SK-MEL-5 (cell line): ENCODE measurements around the gene PDE8A. TPM values are rescaled to one million over a fixed set of nuclear protein-coding genes. Genes with fewer than 3 reads are reported as not detected.

Experiments used
- DNase-seq: peaks from one replicate; pipeline ENCODE4 v3.0.0-alpha.2; 2016; ENCODE audit warnings: low read depth, low spot score
- in situ Hi-C: cut with HindIII; loops from 2 replicates; pipeline ENCODE4 v1.10.0; 2016; ENCODE audit warnings: low sequenced_read_pairs, high pct_unique_total_duplicates, low pct_unique_long_range_greater_than_20kb
- total RNA-seq: library from RNA; depleted of rRNA; stranded (reverse); fragments of >200 nt; shearing (Covaris generic); gene quantifications from 2 replicates; pipeline ENCODE4 v1.2.3, GENCODE V29; 2014

Gene PDE8A
- total RNA-seq, 1 experiment from 2014 or later, result 24.0 TPM

DNA sequence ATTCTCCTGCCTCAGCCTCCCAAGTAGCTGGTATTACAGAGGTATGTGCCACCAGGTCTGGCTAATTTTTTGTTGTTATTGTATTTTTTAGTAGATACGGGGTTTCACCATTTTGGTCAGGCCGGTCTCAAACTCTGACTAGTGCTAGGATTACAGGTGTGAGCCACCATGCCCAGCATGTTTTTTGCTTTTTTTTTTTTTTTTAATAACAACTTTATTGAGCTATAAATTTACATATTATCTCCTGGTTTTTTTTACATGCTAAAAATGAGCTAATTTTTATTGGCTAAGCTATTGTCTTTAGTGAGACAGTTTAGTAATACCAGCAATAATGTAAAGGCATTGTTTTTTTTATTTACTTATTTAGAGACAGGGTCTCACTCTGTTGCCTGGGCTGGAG is 105.2 kb downstream of the PDE8A start:
- no peak for DNase-seq
- in situ Hi-C loops, result no loop called here

DNA sequence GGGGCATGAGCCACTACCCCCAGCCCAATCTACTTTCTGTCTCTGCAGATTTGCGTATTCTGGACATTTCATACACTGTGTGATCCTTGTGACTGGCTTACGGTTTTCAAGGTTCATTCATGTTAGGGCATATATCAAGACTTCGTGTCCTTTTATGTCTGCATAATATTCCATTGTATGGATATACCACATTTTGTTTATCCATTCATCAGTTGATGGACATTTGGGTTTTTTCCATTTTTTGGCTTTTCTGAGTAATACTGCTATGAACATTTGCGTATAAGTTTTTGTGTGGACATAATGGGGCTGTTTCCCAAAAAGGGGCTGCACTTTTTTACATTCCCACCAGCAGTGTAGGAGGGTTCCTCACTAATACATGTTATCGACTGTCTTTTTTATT is 106.6 kb downstream of the PDE8A start:
- in situ Hi-C loops, result no loop called here
- DNase-seq, result no peak

DNA sequence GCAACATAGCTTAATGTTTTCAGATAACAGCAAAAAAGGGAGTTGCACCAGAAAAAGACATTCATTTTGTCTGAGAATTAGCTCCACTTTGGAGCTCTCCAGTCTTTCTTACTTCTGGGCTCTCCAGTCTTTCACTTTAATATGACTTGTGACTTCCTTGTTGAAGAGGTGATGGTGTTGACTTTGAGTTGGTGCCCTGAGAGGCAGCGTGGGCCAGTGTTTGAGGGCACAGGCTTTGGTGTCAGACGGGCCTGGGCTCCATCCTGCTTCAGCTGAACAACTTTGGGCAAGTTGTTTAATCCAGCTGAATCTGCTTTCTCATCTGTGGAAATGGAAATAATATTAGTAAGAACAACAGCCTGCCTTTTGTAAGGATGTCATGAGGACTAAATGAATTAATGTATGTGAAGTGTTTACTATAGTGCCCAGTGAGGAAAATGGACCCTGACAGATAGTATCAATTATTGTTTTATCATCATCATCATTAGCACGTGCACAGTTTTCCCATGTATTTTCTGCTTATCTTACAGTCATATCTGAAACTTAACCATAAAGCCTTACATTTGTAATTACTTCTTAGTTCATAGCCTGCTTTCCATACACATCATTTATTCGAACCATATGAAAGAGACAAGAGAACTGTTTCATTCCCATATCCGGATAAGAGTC is 108.4 kb downstream of the PDE8A start:
- in situ Hi-C loops, result no loop called here
- DNase-seq, result no peak

GRCh38 chr15:85091990-85092389 is 110.3 kb downstream of the PDE8A start:
- in situ Hi-C loops, result no loop called here
- DNase-seq, result no peak

GRCh38 chr15:85094685-85095084 is 113.0 kb downstream of the PDE8A start:
- no peak for DNase-seq
- in situ Hi-C loops, result no loop called here

DNA sequence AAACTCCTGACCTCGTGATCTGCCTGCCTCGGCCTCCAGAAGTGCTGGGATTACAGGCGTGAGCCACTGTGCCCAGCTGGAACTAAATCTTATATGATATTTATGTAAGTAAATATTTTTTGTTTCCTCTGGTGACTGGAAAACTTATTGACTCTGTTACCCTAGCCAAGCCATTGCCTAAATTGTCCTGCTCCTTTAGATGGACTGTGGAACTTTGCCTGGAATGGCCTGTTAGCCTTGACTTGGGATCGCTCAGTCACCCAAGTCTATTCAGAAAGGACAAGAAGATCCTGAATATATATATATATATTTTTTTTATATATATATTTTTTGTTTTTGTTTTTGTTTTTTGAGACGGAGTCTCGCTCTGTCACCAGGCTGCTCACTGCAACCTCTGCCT is 113.9 kb downstream of the PDE8A start:
- in situ Hi-C loops, result no loop called here
- DNase-seq, result no peak

- no peak for DNase-seq
- in situ Hi-C loops, result no loop called here
These were observed 115.6 kb downstream of the PDE8A start for GRCh38 chr15:85097250-85097649.

GRCh38 chr15:85097725-85098124 is 116.1 kb downstream of the PDE8A start:
- in situ Hi-C loops, result no loop called here
- DNase-seq, result no peak

GRCh38 chr15:85099195-85099803 is 117.6 kb downstream of the PDE8A start:
- in situ Hi-C loops, result no loop called here
- DNase-seq, result peak; percentile 99

DNA sequence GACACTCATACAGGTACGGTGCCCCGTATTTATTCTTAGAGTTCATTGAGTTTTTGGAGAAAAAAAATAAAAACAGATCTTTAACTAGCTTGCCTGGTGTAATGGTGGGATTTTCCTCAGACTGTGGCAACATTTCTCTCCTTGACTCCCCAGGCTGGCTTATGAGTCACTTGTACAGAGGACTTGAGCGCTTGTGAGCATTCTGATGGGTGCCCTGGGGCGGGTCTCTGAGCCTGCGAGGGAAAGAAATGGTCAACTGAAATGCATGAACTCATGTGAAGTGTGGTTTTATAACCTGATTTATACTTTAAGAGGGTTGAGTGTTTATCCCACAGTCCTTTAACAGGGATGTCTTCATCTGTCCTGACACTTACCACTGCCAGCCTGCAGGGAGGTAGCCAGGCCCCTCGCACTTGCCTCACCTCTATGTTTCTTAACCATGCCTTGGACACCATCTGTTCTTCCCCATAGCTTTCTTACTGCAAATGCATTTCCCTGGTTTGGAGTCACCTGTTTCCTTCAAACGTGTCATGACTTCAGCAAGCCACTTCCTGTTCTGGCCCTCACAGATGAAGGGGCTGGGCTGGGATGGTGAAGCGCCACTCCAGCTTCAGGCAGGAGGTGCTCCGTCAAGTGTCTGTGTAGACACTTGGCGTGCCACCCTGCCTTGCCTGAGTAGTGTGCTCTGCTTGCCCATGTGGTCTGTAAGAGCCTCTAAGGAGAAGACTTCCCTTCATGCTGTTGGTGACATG is 118.7 kb downstream of the PDE8A start:
- peak; percentile 23 for DNase-seq
- in situ Hi-C loops, result no loop called here

DNA sequence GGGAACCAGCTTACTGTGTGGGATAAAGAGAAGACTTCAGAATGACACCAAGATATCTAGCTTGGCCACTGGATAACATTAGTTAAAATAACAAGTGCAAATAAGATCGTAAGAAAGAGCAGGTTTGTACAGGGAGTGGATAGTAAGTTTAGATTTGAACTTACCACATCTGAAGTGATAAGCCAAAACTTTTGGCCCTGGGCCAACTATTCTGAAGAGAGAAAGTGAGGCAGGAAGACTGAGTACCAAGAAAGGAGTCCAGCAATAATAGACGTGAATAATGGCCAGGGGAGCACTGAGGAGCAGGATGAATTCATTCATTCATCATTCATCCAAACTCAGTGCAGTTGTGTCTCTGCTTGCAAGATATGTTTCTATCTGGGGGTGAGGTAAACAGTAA is 122.9 kb downstream of the PDE8A start:
- in situ Hi-C loops, result no loop called here
- no peak for DNase-seq

DNA sequence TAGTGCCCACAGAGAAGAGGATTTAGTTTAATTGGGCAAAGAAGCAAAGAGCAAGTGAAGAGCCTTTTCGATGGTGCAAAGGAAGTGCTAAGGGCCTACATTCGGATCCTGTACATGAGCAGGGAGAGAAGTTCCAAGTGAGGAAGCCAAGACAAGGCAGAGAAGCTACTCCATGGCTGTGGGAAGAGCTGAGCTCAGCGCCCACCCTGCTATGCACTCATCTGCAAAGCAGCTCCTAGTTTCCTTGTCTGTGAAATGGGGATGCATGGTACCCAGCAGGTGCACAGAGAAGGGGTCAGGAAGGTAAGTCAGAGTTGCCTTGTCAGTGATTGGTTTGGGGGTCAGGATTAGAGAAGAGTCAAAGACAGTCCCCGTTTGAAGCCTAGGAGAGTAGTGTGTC is 126.5 kb downstream of the PDE8A start:
- in situ Hi-C loops, result no loop called here
- DNase-seq, result no peak

DNA sequence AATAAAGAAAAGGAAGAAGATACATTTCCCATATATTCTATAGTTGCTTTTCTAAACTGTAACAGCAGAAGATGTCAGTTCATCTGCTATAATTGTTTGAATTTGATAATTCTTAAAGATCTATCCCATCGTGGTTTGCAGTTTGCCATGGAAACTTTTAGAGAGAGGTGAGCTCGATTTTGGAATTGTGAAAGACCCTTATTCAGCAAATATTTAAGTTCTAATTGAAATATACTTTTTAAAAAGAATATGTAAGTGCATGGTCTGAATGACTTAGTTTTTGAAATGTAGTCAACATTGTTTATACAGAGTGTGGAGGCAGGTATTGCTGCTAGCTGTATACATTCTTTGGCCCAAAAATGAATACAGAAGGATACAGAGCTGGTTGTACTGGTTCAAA is 127.7 kb downstream of the PDE8A start:
- in situ Hi-C loops, result no loop called here

DNA sequence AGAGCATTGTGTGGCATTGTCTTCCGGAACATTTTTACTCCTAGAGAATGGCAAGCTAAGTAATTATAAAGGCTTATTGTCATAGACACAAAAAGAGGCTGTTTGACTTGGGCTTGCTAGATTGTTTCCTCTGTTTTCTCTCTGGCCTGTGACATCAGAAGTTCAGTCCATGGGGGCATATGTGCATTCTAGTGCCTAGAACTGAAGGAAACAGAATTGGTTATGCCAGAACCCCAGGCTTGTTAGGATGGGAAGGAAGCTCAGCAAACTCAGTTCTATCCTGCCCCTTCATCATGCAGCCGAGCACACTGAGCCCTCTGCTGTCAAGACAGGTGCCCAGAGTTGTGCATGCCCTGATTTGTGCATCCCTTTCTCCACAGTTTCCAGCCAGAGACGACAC is 131.3 kb downstream of the PDE8A start:
- in situ Hi-C loops, result no loop called here
- DNase-seq, result peak; percentile 76

More for the DNA sequence above, 127.7 kb downstream of the PDE8A start:
- DNase-seq, result no peak

DNA sequence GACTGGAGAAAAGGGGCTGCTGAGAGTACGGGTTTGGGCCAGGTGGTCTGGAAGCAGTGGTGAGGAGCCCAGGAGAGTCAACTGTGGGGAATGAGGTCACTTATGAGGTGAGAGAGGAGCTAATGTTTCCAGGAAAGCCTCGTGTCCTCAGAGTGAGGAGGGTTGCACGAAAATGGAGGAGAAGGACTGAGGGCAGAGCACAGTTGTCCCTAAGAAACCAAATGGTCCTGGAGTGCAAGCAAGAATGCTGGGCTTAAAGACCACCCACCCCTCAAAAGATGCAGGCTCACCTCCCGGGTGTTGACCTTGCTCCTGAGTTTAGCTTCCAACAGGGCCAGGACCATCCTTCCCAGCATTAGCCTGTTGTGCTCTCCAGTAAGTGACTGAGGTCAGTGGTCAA is 133.2 kb downstream of the PDE8A start:
- DNase-seq, result no peak
- in situ Hi-C loops, result no loop called here

- in situ Hi-C loops, result no loop called here
- DNase-seq, result no peak
These were observed 134.4 kb downstream of the PDE8A start for GRCh38 chr15:85116066-85116465.

DNA sequence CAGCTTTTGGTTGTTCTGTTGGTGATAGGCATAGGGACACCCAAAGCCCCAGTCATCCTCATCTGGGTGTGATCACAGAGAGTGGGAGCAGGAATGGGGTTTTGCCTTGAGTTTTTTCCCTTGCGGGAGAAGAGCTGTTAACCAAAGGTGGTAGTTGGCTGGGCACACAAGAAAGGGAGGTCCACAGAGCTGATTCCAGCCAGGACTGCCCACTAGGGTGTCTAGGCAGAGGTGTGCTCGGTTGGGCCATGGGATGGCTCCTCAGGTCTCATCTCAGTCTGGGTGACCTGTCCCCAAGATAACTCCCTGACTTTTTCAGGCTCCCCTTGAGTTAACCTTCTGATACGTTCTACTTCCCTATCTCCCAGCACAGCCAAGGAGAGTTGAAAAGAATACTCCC is 134.8 kb downstream of the PDE8A start:
- in situ Hi-C loops, result no loop called here
- DNase-seq, result no peak

DNA sequence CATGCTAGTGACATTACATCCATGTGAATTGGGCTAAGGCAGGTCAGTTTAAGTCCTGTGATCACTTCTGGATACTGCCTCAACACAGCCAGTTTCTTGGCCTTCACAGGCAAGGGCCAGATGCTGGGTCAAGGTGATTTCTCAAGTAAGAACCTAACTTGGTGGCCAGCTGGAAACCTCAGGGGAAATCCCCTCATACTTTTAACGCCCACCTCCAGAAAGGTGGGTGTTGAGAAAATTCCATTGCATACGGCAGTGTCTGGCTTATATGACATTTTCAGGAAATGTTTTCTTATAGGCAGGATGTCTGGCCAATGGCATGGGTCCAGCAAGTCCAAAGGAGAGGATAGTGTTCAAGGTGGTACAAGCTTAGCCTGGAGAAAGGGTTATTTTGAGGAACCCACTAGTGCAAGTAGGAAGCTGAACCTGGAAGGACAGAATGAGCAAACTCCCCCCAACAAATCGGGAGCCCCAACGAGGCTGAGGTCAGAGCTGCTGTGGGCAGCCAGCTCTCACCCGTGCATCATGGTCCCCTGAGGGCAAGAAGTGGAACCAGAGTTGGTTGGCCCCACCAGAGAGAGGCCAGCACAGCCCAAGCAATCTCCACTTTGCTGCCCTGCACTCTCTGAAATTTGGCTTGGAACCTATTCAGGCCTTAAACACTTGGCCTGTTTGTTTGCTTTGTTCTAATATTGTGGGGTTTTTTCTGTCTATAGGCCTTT is 135.4 kb downstream of the PDE8A start:
- in situ Hi-C loops, result no loop called here
- no peak for DNase-seq
